Measurements from ENCODE around the gene BARX2.

Gene BARX2

DNA sequence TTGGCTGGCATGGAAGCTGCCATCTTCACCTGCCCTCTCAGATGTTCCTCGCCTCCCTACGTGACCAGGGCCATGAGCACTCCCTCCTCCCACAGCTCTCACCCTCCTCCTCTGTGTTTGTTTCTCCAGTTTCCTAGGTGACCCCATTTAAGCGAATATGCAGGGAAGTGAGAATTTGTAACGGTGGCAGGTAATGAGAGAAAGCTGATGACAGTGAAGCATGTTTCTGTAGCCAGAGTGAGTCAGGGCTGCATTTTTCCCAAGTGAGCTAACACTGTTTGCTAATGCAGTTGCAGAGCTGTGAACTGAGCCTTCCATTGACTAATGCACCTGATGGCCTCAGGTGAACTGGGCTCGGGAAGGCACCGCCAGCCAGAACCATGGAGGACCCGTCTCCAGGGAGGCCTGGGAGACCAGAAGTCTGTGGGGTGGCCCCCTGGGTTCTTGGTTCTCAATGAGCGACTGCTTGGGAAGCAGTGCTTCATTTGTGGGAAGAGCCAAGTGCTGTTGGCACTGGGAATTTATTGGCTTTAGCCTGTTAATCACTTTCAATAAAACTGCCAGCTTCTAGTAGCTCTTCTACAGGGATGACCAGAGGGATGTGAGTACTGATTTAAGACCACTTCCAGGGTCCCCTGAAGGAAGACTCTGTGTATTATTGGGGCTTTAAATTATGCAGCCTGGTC is 64.5 kb downstream of the BARX2 start:
- no peak for DNase-seq (ENCODE audit: low read depth in 2 of 2)

DNA sequence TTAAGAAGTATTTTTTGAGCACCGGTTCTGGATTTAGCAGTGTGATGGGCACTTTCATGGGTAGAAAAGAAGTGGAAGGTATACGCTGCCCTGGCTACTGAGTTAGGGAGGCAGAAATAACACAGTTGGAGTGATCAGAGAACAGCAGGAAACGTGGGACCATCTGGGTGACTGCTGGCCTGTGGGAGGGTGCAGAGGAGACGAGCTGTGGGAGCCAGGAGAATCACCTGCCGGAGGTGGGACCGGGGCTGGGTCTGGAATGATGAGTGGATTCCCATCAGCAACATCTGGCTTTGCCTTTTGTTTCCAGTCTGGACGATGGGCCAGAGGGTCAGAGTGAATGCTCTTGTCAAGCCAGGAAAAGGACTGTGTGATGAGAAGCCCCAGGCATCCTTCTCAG is 66.5 kb downstream of the BARX2 start:
- DNase-seq (ENCODE audit: low read depth in 2 of 2), result no peak

DNA sequence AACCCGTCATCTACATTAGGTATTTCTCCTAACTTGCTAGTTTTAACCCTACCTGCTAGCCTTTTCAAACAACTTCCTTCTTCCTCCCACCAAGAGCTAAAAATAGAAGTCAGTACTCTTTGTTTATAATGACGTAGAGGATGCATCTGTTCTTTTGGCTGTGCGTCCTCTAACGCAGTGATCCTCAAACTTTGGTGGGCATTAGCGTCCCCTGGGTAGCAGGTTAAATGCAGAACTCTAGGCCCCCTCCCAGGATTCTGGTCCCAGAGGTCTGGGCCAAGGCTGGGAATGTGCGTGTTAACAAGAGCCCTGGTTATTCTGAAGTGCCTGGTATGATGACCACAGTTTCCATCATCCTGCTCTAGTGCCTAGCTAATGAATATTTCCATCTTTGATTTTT is 67.6 kb downstream of the BARX2 start:
- no peak for DNase-seq (ENCODE audit: low read depth in 2 of 2)

DNA sequence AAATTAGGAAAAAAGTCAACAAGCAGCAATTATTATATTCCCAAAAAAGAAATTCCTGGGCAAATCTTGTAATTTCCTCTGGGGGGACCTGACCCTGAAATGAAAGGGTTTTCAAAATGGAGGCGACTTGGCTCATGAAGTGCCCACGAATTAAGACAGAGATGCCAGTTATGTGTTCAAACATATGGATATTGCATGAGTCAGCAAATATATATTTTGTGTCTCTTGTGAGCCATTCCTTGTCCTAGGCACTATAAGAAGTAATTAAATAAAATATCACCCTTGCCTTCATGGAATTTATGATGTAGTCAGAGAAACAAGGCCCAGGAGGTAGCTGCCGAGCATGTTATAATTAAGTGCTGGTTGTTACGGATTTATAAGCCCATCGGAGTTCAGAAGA is 68.6 kb downstream of the BARX2 start:
- no peak for DNase-seq (ENCODE audit: low read depth in 2 of 2)

DNA sequence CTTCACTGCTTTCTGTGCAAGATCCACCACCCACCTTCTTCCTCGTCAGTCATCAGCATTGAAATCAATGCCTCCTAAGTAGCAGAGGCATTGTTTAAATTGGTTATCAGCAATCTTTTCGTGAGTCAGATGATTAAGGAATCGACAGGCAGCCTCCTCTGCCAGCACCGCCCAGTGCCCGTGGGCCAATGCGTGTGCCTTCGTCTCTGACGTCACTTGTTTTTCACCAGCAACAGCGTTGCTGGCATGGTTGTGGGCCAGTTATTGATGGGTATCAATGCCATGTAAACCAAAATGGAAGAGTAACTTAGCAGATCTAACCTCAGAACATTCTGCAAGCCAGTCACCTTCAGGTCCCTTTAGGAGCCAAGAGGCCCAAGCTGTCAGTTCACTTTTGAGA is 69.6 kb downstream of the BARX2 start:
- no peak for DNase-seq (ENCODE audit: low read depth in 2 of 2)

DNA sequence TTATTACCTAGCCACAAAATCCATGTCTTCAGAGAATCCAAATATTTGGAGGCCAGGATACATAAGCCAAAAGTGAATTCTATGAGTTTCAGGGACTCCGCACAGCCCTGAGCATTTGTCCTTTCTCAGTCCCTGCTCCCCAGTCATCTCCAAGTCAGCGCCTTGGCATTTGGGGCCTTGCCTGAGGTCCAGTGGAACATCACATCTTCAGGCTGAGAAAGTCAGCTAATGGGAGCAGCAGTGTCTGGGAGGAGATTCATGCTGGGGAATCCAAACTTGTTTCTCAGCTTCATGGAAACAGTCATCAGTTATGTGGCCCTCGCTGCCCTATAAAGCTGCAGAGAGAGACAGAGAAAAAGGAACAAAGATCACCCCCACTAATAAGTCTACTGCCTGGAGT is 70.9 kb downstream of the BARX2 start:
- DNase-seq (ENCODE audit: low read depth in 2 of 2), result no peak

DNA sequence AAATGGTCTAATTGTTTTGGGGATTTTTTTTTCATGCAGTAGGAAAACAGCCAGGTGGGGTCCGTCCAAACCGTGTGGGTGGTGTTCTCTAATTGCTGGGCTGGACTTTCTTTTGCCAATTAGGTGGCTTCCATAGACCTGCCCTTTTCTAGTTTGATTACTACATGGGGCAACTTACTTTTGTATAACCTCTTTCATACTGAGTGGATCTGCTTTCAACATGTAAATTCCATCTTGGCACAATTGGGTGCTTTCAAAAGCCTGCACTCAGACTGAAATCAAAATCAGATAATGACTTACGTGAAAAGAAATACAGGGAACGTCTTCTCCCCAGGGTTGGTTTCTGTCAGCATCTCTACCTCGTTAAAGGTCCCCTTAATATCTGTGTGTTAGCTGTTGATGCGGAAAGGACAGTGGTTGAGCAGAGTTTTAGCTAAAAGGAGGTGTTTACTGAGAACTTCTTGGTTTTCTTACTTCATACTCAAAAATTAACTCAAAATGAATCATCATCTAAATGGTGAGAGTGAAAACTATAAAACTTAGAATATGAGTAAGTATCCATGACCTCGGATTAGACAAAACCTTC is 72.1 kb downstream of the BARX2 start:
- DNase-seq (ENCODE audit: low read depth in 2 of 2), result no peak

DNA sequence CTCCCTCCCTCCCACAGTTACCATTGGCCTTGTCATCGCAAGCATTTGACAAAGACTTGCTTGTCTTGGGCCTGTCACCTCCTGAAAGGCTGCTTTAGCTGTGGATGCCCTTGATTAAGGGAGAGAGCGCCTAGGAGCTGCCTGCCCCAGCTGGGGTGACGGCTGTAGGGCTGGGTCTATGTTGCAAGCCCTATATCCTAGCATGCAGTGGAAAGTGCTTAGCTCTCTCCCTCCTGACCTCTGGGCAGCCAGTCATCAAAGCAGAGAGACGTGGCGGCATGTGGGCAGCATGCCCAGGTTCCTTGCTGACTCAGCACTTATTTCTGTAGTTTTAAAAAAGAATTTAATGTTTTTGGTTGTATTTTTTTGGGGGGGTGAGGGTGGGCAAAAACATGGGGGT is 75.9 kb downstream of the BARX2 start:
- no peak for DNase-seq (ENCODE audit: low read depth in 2 of 2)

DNA sequence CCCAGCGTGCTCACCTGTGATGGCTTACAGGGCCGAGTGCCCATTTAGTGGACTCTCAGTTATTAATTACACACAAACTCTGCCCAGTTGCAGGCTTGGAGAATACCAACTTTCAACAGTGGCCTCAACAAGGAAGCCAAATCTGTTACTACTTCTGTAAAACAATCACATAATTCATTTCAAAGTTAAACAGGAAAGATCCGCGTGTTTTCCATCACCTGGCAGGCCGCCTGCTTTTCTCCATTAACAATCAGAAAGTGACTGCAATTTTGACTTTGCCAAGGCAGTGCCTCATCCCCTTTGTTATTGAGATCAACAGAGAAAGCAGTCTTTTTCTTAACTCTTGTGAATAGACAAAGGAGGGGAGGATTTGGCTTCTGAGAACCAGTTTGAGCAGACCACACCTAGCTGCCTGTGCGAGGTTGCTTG is 77.7 kb downstream of the BARX2 start:
- DNase-seq (ENCODE audit: low read depth in 2 of 2), result no peak

DNA sequence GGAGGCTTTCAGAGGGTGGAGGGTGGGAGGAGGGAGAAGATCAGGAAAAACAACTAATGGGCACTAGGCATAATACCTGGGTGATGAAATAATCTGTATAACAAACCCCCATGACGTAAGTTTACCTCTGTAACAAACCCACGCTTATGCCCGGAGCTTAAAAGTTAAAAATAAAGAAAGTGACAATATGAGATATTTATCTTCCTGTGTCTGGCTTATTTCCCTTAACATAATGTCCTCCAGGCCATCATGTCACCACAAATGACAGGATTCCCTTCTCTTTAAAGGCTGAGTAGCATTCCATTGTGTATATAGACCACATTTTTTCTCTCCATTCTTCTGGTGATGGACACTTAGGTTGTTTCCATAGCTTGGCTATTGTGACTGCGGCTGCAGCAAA is 79.5 kb downstream of the BARX2 start:
- DNase-seq (ENCODE audit: low read depth in 2 of 2), result no peak

DNA sequence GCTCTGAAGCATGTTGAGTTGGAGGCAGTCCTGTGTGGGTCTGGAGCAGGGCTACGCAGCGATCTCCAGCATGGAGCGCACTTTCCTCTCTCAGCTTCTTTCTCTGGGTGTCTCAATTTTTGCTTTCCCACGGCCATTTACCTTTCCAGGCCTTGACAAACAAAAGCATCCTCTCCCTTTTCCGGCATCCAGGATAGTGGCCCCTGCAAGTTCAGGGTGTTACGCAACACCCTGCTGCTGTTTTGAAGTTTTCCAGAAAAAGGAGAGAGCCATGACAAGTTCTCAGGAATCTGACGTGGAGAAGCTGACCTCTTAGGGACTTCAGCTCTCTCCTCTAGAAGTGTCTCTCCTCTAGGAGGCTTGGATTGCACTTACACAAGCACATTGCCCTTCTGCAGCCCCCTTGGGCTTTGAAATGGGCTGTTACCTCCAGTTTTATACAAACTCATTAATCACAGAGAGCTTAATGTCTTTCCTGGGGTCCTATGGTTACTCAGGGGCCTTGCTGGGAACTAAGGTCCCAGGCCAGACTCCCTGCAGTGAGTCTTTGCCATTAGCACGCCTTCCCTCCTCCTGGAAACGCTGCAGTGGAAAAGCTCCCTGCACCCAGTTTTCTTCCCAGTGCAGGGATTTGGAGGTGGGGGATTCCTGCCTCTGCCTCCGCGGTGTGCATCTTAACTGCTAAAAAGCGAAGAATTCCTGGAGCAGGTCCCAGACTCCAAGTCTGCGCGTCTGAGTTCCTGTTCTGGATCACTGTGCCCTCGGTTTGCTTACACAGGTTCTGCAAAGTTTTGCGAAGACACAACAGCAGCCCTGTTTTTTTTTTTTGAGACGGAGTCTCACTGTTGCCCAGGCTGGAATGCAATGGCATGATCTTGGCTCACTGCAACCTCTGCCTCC is 80.4 kb downstream of the BARX2 start:
- DNase-seq (ENCODE audit: low read depth in 2 of 2), result no peak

DNA sequence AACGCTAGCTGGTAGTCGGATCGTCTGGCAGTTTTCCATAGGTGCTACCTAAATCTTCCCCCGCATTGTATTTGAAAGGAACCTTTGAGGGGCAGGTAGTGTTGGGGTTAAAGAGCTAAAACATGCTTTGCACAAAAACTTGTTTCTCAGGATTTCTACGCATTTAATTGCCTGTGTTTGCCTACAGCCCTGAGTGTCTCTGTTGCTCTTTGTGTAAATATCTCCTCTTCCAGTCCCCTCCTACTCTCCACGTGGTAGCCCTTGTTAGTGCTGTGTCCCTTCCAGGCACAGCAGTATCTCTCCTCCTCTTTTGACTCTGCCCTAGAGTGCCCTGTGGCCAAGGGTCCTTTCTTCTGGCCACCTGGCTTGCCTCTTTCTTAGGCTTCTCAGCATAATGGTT is 81.7 kb downstream of the BARX2 start:
- DNase-seq (ENCODE audit: low read depth in 2 of 2), result no peak

DNA sequence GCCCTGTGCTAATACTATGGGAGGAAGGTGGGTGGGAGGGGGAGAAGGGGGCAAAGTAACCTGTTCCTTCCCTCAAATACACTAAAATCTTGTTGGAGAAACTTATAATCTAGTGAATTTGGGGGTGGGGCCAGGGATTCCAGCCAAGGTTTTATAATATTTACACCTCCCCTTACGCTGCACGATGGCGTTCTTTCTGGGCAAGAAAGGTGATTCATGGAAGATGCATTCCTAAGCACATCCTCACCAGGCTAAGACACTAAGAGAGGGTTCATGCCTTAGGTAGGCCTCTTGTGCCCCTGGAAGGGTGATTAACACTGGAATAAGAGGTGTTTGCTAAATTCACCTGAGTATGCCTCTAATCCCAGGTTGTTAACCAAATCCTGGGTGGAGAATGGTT is 82.6 kb downstream of the BARX2 start:
- DNase-seq (ENCODE audit: low read depth in 2 of 2), result no peak

DNA sequence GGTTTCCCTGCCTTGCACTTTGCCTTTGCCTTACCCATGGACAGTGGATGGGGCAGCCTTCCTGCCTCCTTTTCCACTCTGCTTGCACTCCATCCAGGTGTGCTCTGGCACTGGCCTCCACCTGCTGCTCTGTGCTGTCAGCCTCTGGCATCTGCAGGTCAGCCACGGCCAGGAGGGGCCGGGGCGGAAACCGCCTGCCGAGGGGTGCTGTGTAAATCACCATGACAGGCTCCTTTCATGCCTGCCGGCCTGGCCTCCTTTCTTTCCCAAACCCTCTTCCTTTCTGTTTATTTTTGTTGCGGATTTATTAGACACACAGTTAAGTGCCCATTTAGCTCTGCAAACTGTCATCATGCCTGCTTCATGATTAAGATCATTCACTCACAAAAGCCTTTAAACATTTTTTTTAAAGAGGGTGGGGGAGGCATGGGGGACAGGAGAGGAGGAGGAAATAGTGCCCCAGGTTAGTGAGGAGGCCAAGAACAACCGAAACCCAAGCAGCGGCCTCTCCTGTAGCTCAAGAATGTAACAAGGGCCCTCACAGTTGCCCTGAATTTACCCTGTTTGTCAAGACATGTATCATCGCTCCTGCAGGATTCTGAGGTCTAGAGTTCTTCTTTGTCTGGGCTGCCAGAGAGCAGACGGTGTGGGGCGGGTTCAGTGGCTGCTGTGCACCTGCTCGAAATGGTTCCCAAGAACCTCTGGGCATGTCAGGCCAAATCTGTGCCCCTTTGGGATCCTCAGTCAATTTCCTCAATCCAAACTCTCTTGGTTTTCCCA is 83.3 kb downstream of the BARX2 start:
- no peak for DNase-seq (ENCODE audit: low read depth in 2 of 2)

DNA sequence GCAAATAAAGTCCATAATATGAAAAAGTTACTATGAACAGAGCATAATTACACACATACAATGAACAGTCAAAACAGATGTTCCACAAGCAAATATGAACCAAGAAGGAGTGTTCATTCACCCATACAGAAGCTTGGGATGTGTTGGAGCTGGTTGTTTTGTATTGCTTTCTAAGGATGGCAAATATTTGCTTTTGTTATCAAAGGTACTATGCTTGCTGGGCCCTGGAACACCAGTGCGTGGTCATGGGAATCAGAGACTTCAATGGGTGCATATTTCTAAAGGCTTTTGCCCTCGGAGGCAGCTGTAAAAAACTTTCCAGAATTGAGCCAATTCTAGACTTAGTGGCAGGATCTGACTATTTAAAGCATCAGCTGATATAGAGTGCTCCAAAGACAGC is 85.1 kb downstream of the BARX2 start:
- DNase-seq (ENCODE audit: low read depth in 2 of 2), result no peak

DNA sequence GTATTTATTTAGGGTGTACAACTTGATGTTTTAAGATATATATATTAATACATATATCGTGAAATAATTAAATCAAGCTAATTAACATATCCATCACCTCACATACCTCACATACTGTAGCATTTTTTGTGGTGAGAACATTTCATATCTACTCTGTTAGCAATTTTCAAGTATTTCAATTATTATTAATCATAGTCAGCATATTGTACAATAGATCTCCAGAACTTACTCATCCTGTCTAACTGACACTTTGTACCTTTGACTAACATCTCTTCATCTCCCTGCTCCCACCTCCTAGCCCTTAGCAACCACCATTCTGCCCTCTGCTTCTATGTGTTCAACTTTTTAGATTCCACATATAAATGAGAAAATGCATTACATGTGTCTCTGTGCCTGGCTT is 108.4 kb downstream of the BARX2 start:
- DNase-seq (ENCODE audit: low read depth in 2 of 2), result no peak

DNA sequence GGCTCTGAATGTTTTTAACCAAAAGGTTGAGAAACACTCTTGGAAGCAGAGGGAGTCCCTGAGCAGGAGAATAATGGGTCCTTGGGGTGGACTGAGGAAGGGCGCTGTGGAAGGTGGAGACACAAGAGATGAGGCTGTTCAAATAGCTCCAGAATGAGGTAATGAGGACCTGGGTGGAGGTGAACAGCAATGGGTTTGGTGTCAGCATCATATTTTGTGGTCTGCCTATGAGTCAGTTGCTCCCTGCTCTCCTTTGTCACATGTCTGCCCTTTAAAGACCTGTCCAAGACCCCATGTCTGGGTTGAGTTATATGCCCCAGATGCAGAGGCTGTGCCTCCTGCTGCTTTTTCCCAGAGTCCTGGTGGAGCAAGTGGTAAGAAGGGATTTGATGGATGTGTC is 113.6 kb downstream of the BARX2 start:
- DNase-seq (ENCODE audit: low read depth in 2 of 2), result no peak

DNA sequence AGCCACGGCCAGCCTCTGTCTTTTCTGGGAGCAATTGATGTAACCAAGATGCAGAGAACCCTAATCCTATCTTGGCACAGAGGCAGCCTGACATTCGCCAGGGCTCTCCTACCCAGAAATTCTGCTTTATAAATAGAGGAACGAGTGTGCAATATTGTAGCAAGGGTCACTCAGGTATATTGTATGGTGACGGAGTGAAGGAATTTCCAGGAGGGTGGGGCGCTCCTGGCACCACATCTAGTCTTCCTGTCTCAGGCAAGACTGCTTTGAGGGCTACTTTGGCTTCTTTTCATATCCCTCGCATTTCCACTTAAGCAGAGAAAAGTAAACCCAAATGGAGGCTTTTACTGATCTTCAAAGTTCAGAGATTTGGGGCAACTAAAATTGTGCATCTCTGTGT is 114.4 kb downstream of the BARX2 start:
- no peak for DNase-seq (ENCODE audit: low read depth in 2 of 2)

DNA sequence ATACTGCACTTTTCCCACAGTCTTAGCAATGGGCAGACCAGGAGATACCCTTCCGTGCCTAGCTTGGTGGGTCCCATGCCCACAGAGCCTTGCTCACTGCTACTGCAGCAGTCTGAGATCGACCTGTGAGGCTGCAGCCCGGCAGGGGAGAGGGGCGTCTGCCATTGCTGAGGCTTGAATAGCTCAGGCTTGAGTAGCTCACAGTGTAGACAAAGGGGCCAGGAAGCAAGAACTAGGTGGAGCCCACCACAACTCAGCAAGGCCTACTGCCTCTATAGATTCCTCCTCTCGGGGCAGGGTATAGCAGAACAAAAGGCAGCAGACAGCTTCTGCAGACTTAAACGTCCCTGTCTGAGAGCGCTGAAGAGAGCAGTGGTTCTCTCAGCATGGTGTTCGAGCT is 118.1 kb downstream of the BARX2 start:
- no peak for DNase-seq (ENCODE audit: low read depth in 2 of 2)

All from stimulated activated CD8-positive, alpha-beta memory T cell treated with anti-CD3 and anti-CD28 coated beads, Interleukin-7, amount 100 ng/mL, for 1 hour (primary cell).